Neuronal stem cell (in vitro differentiated cells): Measurements from ENCODE around the gene CDH13.

Experiments
- DNase-seq: peaks from one replicate; pipeline ENCODE4 v3.0.0-alpha.2; 2013; ENCODE audit warnings: low spot score
- H2AFZ ChIP-seq: one replicate; pipeline ENCODE4 v1.6.1; 2013; ENCODE audit warnings: mild to moderate bottlenecking, low read length, inconsistent platforms
- H2AK5ac ChIP-seq: 2 replicates; pipeline ENCODE4 v1.6.1; 2013; ENCODE audit warnings: low read depth, mild to moderate bottlenecking, inconsistent platforms, low read length, moderate library complexity, mixed read lengths
- H2BK120ac ChIP-seq: 2 replicates; pipeline ENCODE4 v1.6.1; 2013; ENCODE audit warnings: low read depth, mild to moderate bottlenecking, inconsistent platforms, low read length, moderate library complexity, mixed read lengths
- H2BK12ac ChIP-seq: one replicate; pipeline ENCODE4 v1.6.1; 2013; ENCODE audit warnings: low read length, inconsistent platforms
- H2BK15ac ChIP-seq: 2 replicates; pipeline ENCODE4 v1.6.1; 2013; ENCODE audit warnings: mild to moderate bottlenecking, low read length, inconsistent platforms, mixed read lengths
- H2BK5ac ChIP-seq: one replicate; pipeline ENCODE4 v1.6.1; 2013; ENCODE audit warnings: inconsistent platforms, mild to moderate bottlenecking, low read length, moderate library complexity
- H3K14ac ChIP-seq: one replicate; pipeline ENCODE4 v1.6.1; 2013; ENCODE audit warnings: low read length, inconsistent platforms
- H3K18ac ChIP-seq: 2 replicates; pipeline ENCODE4 v1.6.1; 2013; ENCODE audit warnings: low read length, inconsistent platforms
- H3K23ac ChIP-seq: 2 replicates; pipeline ENCODE4 v1.6.1; 2013; ENCODE audit warnings: low read depth, mild to moderate bottlenecking, mixed read lengths, low read length, inconsistent platforms; ENCODE audit not compliant: poor library complexity
- H3K27ac ChIP-seq: replicated peaks from 3 replicates; pipeline ENCODE4 v1.5.1; 2013; ENCODE audit warnings: low read length, inconsistent platforms
- H3K27me3 ChIP-seq, 3 experiments: 2 replicates each; pipeline ENCODE4 v1.6.1; 2013; ENCODE audit warnings: low read length in 3 of 3, mild to moderate bottlenecking in 2 of 3, inconsistent platforms in 1 of 3, low read depth in 1 of 3, mixed read lengths in 1 of 3, moderate library complexity in 1 of 3; ENCODE audit not compliant: control insufficient read depth in 3 of 3, insufficient read depth in 3 of 3
- H3K36me3 ChIP-seq, 2 donors: replicated peaks in 1 of 2; 2 replicates each; pipeline ENCODE4 v1.6.1; 2013; ENCODE audit warnings: low read length in 2 of 2; ENCODE audit not compliant: control insufficient read depth in 2 of 2, insufficient read depth in 2 of 2
- H3K4ac ChIP-seq: 2 replicates; pipeline ENCODE4 v1.6.1; 2013; ENCODE audit warnings: inconsistent platforms, mild to moderate bottlenecking, low read length, moderate library complexity
- H3K4me1 ChIP-seq, 2 donors: 1 replicate in 1 of 2; 2 replicates in 1 of 2; pipeline ENCODE4 v1.6.1; 2013; ENCODE audit warnings: low read length in 2 of 2, low read depth in 1 of 2; ENCODE audit not compliant: control insufficient read depth in 2 of 2, insufficient read depth in 1 of 2
- H3K4me2 ChIP-seq: one replicate; pipeline ENCODE4 v1.6.1; 2013; ENCODE audit warnings: mild to moderate bottlenecking, low read length, inconsistent platforms; ENCODE audit not compliant: insufficient read depth, poor library complexity, severe bottlenecking
- H3K4me3 ChIP-seq, 2 donors: 2 replicates each; pipeline ENCODE4 v1.5.1; 2013; ENCODE audit warnings: low read length in 2 of 2, mild to moderate bottlenecking in 2 of 2, inconsistent platforms in 1 of 2, moderate library complexity in 1 of 2
- H3K79me1 ChIP-seq: one replicate; pipeline ENCODE4 v1.6.1; 2013; ENCODE audit warnings: low read depth, mild to moderate bottlenecking, inconsistent platforms, low read length, moderate library complexity
- H3K9ac ChIP-seq: one replicate; pipeline ENCODE4 v1.6.1; 2013; ENCODE audit warnings: mild to moderate bottlenecking, low read depth, low read length, inconsistent platforms; ENCODE audit not compliant: poor library complexity
- H3K9me3 ChIP-seq, 2 donors: replicated peaks in 1 of 2; 2 replicates each; pipeline versions ENCODE3 to v1.6.1; 2013; ENCODE audit warnings: low read length in 2 of 2, mild to moderate bottlenecking in 2 of 2, inconsistent platforms in 1 of 2, low read depth in 1 of 2, mixed read lengths in 1 of 2, moderate library complexity in 1 of 2; ENCODE audit not compliant: control insufficient read depth in 2 of 2, insufficient read depth in 1 of 2
- H4K8ac ChIP-seq: one replicate; pipeline ENCODE4 v1.6.1; 2013; ENCODE audit warnings: low read depth, mild to moderate bottlenecking, inconsistent platforms, low read length, moderate library complexity
- H4K91ac ChIP-seq: one replicate; pipeline ENCODE4 v1.6.1; 2013; ENCODE audit warnings: low read length, low read depth, mild to moderate bottlenecking, inconsistent platforms; ENCODE audit not compliant: poor library complexity
- WGBS, 2 donors: extraction: QIAGEN DNeasy Blood & Tissue Kit; methylation state at CpG; one replicate each; pipeline ENCODE4 v1.1.7; 2013; ENCODE audit warnings: missing lambda C conversion rate in 2 of 2, mixed read lengths in 1 of 2; ENCODE audit not compliant: insufficient read length in 2 of 2, insufficient replicate concordance in 1 of 2; ENCODE audit errors: extremely low coverage in 2 of 2; 5-methylcytosine and 5-hydroxymethylcytosine counted together

The CDH13 gene

DNA sequence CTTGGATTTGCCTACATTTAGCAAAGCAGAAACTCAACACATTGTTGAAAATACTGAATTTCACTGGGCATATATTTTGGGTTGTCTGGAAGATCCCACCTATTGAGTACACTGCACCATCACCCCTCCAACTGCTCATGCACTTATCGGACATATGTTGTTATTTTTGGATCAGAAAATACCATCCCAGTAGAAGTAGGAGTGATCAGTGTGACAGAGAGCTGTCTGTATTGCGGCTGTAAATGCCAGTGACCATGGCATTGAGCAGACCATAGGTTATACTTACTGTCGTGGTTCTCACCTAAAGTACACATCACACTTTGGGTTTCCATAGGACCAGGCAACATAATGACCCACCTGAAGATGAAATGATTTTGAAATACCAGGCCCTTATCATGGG is 264.7 kb downstream of the CDH13 start:
- H2AFZ ChIP-seq, result no peak overlapping the region
- WGBS, 2 donors, result no CpG with 5 or more reads among the region's 3 CpGs
- no peak overlapping the region for H3K4ac ChIP-seq

DNA sequence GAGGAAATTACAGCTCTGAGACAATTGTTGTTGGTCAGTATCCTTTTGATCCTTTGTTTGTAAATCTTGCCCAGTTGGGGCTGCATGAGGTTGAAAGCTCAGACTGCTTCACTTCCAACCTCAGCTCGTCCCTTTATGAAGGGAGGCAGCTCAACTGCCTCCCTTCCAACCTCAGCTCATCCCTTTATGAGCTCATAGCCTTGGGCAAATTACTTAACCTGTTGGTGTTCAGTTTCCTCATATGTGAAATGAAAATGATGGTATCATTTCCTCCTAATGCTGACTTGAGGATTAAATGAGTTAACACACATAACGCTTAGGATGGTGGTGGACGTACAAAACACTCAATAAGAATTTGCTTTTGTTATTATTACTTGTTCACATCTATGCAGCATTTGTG is 265.1 kb downstream of the CDH13 start:
- Histone ChIP-seq H2BK12ac (no peak overlapping the region), H3K27ac (no peak overlapping the region), H3K27me3 (no peaks in the 10 kb centered on the region), H3K4me3 (no peak overlapping the region), H3K23ac (no peak overlapping the region), H2BK5ac (no peak overlapping the region), H3K14ac (no peak overlapping the region), H3K4ac (no peak overlapping the region), H3K18ac (no peak overlapping the region), H4K8ac (no peak overlapping the region), H2AFZ (no peak overlapping the region), H3K36me3 (no peaks in the 10 kb centered on the region), H3K79me1 (no peaks in the 10 kb centered on the region), H3K4me2 (no peak overlapping the region), H4K91ac (no peak overlapping the region), H2BK120ac (no peak overlapping the region), H2BK15ac (no peak overlapping the region), H2AK5ac (no peak overlapping the region), H3K9me3 (peaks cover 0 to 2% of the 10 kb centered on the region in 2 donors), H3K9ac (no peak overlapping the region), H3K4me1 (peaks cover 0 to 6% of the 10 kb centered on the region in 2 donors)
- no CpG with 5 or more reads among the region's 3 CpGs for WGBS, 2 donors
- no peak for DNase-seq

More for the DNA sequence above, 264.7 kb downstream of the CDH13 start:
- no peak overlapping the region for H3K4me2 ChIP-seq
- H3K23ac ChIP-seq, result no peak overlapping the region
- no peaks in the 10 kb centered on the region for H3K36me3 ChIP-seq
- no peaks in the 10 kb centered on the region for H3K79me1 ChIP-seq
- no peak overlapping the region for H3K18ac ChIP-seq
- H3K14ac ChIP-seq, result no peak overlapping the region
- no peak overlapping the region for H4K8ac ChIP-seq
- no peak for DNase-seq
- H3K27me3 ChIP-seq, result no peaks in the 10 kb centered on the region
- H3K4me1 ChIP-seq, result peaks cover 0 to 6% of the 10 kb centered on the region in 2 donors
- H4K91ac ChIP-seq, result no peak overlapping the region
- no peak overlapping the region for H3K4me3 ChIP-seq
- no peak overlapping the region for H2BK120ac ChIP-seq
- H3K9me3 ChIP-seq, result peaks cover 0 to 2% of the 10 kb centered on the region in 2 donors
- H2AK5ac ChIP-seq, result no peak overlapping the region
- no peak overlapping the region for H3K9ac ChIP-seq
- H2BK12ac ChIP-seq, result no peak overlapping the region
- H3K27ac ChIP-seq, result no peak overlapping the region
- no peak overlapping the region for H2BK5ac ChIP-seq
- H2BK15ac ChIP-seq, result no peak overlapping the region

DNA sequence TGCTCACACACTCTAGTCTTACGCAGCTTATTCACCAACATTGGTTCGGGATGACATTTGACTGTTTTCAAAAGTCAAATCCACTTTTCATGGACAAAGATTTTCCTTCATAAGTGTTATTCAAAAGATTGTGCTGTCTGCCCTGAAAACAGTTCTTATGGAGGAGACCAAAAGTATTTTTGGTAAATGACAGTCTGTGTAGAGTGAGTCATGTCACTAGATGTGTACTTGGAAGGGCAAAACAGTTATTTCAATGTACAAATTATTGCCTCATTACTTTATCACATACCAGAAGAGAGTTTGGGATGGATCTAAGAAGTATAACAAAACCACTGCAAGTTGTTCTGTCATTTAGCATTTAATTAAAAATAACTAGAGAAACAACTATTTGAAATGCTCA is 265.6 kb downstream of the CDH13 start:
- Histone ChIP-seq H3K4me2 (no peak overlapping the region), H3K4me3 (no peak overlapping the region), H2BK120ac (no peak overlapping the region), H3K4me1 (peaks cover 0 to 3% of the 10 kb centered on the region in 2 donors), H3K27ac (no peak overlapping the region), H4K91ac (no peak overlapping the region), H2BK5ac (no peak overlapping the region), H3K4ac (no peak overlapping the region), H3K9ac (no peak overlapping the region), H2AFZ (no peak overlapping the region), H3K14ac (no peak overlapping the region), H2AK5ac (no peak overlapping the region), H3K79me1 (no peaks in the 10 kb centered on the region), H4K8ac (no peak overlapping the region), H3K27me3 (no peaks in the 10 kb centered on the region), H3K36me3 (no peaks in the 10 kb centered on the region), H3K23ac (no peak overlapping the region), H3K9me3 (peaks cover 0 to 2% of the 10 kb centered on the region in 2 donors), H3K18ac (no peak overlapping the region), H2BK15ac (no peak overlapping the region), H2BK12ac (no peak overlapping the region)
- no peak for DNase-seq
- WGBS, 2 donors, result no CpG with 5 or more reads among the region's 2 CpGs

DNA sequence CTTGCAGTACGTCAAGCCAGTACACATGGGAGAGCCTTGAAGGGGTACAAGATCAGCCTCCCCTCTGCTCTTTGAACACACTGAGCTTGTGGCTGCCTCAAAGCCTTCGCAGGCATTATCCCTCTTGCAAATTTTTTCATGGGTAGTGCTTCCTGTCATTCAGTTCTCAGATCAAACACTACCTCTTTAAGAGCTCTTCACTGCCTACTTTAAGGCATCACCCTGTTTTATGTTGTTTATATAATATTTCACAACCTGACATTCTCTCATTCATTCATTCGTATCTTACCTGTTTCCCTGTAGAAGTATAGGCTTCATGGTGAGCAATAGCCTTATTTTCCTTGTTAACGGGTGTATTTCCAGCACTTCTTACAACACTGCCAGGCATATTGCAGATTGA is 269.1 kb downstream of the CDH13 start:
- Histone ChIP-seq H3K14ac (no peak overlapping the region), H2BK15ac (no peak overlapping the region), H3K27ac (no peak overlapping the region), H3K9ac (no peak overlapping the region), H3K4me3 (no peak overlapping the region), H3K36me3 (no peaks in the 10 kb centered on the region), H3K79me1 (no peaks in the 10 kb centered on the region), H2BK5ac (no peak overlapping the region), H4K91ac (no peak overlapping the region), H3K18ac (no peak overlapping the region), H2BK12ac (no peak overlapping the region), H4K8ac (no peak overlapping the region), H2AK5ac (no peak overlapping the region), H2AFZ (no peak overlapping the region), H3K4me1 (no peaks in the 10 kb centered on the region), H3K4me2 (no peak overlapping the region), H3K9me3 (no peaks in the 10 kb centered on the region), H3K27me3 (no peaks in the 10 kb centered on the region), H3K23ac (no peak overlapping the region), H3K4ac (no peak overlapping the region), H2BK120ac (no peak overlapping the region)
- WGBS, 2 donors, result no CpG with 5 or more reads among the region's 4 CpGs
- no peak for DNase-seq
